ENCODE measurements around the gene GMCL2. TPM values are rescaled to one million over a fixed set of nuclear protein-coding genes. Genes with fewer than 3 reads are reported as not detected.

Gene GMCL2
- total and polyA plus RNA-seq, 4 donors: not detected

- Histone ChIP-seq H3K4me3 (no peak overlapping the region), H3K27ac (ENCODE audit: low read depth in 1 of 2, low read length in 1 of 2) (no peak overlapping the region), H3K27me3 (ENCODE audit: control insufficient read depth in 3 of 3, insufficient read depth in 3 of 3, low read length in 2 of 3) (no peaks in the 10 kb centered on the region), H3K9me3 (ENCODE audit: control insufficient read depth in 4 of 4, insufficient read depth in 3 of 4, low read length in 3 of 4) (peaks cover 0 to 2% (median 0%) of the 10 kb centered on the region in 4 donors), H3K36me3 (ENCODE audit: control insufficient read depth in 4 of 4, insufficient read depth in 4 of 4, low read length in 4 of 4) (peaks cover 21 to 53% (median 49%) of the 10 kb centered on the region in 4 donors), H3K9ac (ENCODE audit: insufficient read depth in 1 of 2, low read length in 2 of 2) (no peak overlapping the region), H3K4me1 (ENCODE audit: control insufficient read depth in 5 of 5, insufficient read depth in 5 of 5, low read length in 5 of 5) (peaks cover 0 to 2% (median 0%) of the 10 kb centered on the region in 5 donors)
- WGBS, 2 donors: 68 to 87% methylated on average over 3 of the region's 3 CpGs
- ATAC-seq (ENCODE audit: insufficient read depth, low FRiP score): no peak
- TF ChIP-seq CTCF (IDR thresholded peaks at IDR 0.05; ENCODE audit: control extremely low read depth, extremely low read depth): no peak
- DNase-seq: no peak
These were observed 29.6 kb upstream of the GMCL2 start for GRCh38 chr5:178216779-178217178.

GRCh38 chr5:178216088-178216534 lies 28.9 kb upstream of the GMCL2 start:
- 45 to 73% methylated on average over 5 of the region's 5 CpGs for WGBS, 2 donors
- H3K9ac ChIP-seq (ENCODE audit: insufficient read depth in 1 of 2, low read length in 2 of 2): no peak overlapping the region
- peaks cover 0 to 2% (median 0%) of the 10 kb centered on the region in 5 donors for H3K4me1 ChIP-seq (ENCODE audit: control insufficient read depth in 5 of 5, insufficient read depth in 5 of 5, low read length in 5 of 5)
- no peak overlapping the region for H3K4me3 ChIP-seq
- ATAC-seq (ENCODE audit: insufficient read depth, low FRiP score): no peak
- TF ChIP-seq CTCF (IDR thresholded peaks at IDR 0.05; ENCODE audit: control extremely low read depth, extremely low read depth): no peak
- H3K9me3 ChIP-seq (ENCODE audit: control insufficient read depth in 4 of 4, insufficient read depth in 3 of 4, low read length in 3 of 4): no peaks in the 10 kb centered on the region
- DNase-seq: no peak
- H3K27me3 ChIP-seq (ENCODE audit: control insufficient read depth in 3 of 3, insufficient read depth in 3 of 3, low read length in 2 of 3): no peaks in the 10 kb centered on the region
- H3K36me3 ChIP-seq (ENCODE audit: control insufficient read depth in 4 of 4, insufficient read depth in 4 of 4, low read length in 4 of 4): peaks cover 21 to 55% (median 50%) of the 10 kb centered on the region in 4 donors
- H3K27ac ChIP-seq (ENCODE audit: low read depth in 1 of 2, low read length in 1 of 2): no peak overlapping the region

- Histone ChIP-seq H3K27ac (ENCODE audit: low read depth in 1 of 2, low read length in 1 of 2) (no peak overlapping the region), H3K27me3 (ENCODE audit: control insufficient read depth in 3 of 3, insufficient read depth in 3 of 3, low read length in 2 of 3) (no peaks in the 10 kb centered on the region), H3K9me3 (ENCODE audit: control insufficient read depth in 4 of 4, insufficient read depth in 3 of 4, low read length in 3 of 4) (no peaks in the 10 kb centered on the region), H3K9ac (ENCODE audit: insufficient read depth in 1 of 2, low read length in 2 of 2) (no peak overlapping the region), H3K4me3 (no peak overlapping the region), H3K36me3 (ENCODE audit: control insufficient read depth in 4 of 4, insufficient read depth in 4 of 4, low read length in 4 of 4) (peaks cover 25 to 59% (median 53%) of the 10 kb centered on the region in 4 donors), H3K4me1 (ENCODE audit: control insufficient read depth in 5 of 5, insufficient read depth in 5 of 5, low read length in 5 of 5) (peaks cover 0 to 2% (median 0%) of the 10 kb centered on the region in 5 donors)
- ATAC-seq (ENCODE audit: insufficient read depth, low FRiP score) (no peak), DNase-seq (no peak)
- TF ChIP-seq CTCF (IDR thresholded peaks at IDR 0.05; ENCODE audit: control extremely low read depth, extremely low read depth): no peak
- WGBS, 2 donors: 65 to 75% methylated on average over 13 of the region's 13 CpGs
These were observed 28.3 kb upstream of the GMCL2 start for GRCh38 chr5:178215280-178216002.

Measured in lung (tissue), 12 donors.